ENCODE results near the gene NACA2. TPM values are rescaled to one million over a fixed set of nuclear protein-coding genes. Genes with fewer than 3 reads are reported as not detected.

Gene NACA2
- total and polyA plus RNA-seq, 4 donors: 0.08 to 0.32 TPM; not detected in 2

DNA sequence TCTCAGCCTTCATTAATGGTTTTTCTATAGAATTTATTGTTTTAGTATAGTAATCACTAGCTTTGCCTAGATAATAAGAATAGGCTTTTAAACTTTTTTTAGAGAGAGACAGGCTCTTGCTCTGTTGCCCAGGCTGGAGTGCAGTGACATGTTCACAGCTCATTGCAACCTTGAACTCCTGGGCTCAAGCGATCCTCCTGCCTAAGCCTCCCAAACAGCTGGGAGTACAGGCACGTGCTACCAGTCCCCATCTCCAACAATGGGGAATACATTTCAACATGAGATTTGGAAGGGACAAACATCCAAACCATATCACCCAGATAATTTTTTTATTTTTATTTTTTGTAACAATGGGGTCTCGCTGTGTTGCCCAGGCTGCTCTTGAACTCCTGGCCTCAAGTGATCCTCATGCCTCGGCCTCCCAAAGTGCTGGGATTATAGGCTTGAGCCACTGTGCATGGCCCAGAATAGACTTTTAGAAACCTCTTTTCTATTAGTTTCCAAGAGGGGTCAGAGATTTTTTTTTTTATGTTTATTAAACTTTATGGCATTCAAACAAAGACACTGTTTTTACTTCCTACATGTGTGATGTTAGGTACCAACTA, 7.3 kb downstream of the NACA2 start:
- H3K27ac ChIP-seq (ENCODE audit: low read depth in 1 of 2, low read length in 2 of 2): no peak overlapping the region
- H3K27me3 ChIP-seq (ENCODE audit: control insufficient read depth in 4 of 4, insufficient read depth in 4 of 4, low read length in 3 of 4): no peaks in the 10 kb centered on the region
- TF ChIP-seq, protein P1, sequence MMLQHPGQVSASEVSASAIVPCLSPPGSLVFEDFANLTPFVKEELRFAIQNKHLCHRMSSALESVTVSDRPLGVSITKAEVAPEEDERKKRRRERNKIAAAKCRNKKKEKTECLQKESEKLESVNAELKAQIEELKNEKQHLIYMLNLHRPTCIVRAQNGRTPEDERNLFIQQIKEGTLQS (IDR thresholded peaks at IDR 0.05): no peak
- TF ChIP-seq HNF4G (IDR thresholded peaks at IDR 0.05) (no peak), FOXA2 (IDR thresholded peaks at IDR 0.05) (no peak), HNF4A (conservative IDR thresholded peaks at IDR 0.05) (no peak), NR2F2 (IDR thresholded peaks at IDR 0.05) (no peak), JUND (IDR thresholded peaks at IDR 0.05) (no peak), RXRA (IDR thresholded peaks at IDR 0.05) (no peak), RAD21 (IDR thresholded peaks at IDR 0.05) (no peak), GABPA (IDR thresholded peaks at IDR 0.05 in 1 of 2, conservative IDR thresholded peaks at IDR 0.05 in 1 of 2) (no peak), EGR1 (IDR thresholded peaks at IDR 0.05; ENCODE audit: low read depth in 2 of 2) (no peak), YY1 (IDR thresholded peaks at IDR 0.05) (no peak), SP1 (IDR thresholded peaks at IDR 0.05) (no peak)
- TF ChIP-seq, protein P2, sequence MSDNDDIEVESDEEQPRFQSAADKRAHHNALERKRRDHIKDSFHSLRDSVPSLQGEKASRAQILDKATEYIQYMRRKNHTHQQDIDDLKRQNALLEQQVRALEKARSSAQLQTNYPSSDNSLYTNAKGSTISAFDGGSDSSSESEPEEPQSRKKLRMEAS (IDR thresholded peaks at IDR 0.05): no peak
- TF ChIP-seq, protein P3, sequence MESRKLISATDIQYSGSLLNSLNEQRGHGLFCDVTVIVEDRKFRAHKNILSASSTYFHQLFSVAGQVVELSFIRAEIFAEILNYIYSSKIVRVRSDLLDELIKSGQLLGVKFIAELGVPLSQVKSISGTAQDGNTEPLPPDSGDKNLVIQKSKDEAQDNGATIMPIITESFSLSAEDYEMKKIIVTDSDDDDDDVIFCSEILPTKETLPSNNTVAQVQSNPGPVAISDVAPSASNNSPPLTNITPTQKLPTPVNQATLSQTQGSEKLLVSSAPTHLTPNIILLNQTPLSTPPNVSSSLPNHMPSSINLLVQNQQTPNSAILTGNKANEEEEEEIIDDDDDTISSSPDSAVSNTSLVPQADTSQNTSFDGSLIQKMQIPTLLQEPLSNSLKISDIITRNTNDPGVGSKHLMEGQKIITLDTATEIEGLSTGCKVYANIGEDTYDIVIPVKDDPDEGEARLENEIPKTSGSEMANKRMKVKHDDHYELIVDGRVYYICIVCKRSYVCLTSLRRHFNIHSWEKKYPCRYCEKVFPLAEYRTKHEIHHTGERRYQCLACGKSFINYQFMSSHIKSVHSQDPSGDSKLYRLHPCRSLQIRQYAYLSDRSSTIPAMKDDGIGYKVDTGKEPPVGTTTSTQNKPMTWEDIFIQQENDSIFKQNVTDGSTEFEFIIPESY (IDR thresholded peaks at IDR 0.05): no peak
- TF ChIP-seq, protein P4, sequence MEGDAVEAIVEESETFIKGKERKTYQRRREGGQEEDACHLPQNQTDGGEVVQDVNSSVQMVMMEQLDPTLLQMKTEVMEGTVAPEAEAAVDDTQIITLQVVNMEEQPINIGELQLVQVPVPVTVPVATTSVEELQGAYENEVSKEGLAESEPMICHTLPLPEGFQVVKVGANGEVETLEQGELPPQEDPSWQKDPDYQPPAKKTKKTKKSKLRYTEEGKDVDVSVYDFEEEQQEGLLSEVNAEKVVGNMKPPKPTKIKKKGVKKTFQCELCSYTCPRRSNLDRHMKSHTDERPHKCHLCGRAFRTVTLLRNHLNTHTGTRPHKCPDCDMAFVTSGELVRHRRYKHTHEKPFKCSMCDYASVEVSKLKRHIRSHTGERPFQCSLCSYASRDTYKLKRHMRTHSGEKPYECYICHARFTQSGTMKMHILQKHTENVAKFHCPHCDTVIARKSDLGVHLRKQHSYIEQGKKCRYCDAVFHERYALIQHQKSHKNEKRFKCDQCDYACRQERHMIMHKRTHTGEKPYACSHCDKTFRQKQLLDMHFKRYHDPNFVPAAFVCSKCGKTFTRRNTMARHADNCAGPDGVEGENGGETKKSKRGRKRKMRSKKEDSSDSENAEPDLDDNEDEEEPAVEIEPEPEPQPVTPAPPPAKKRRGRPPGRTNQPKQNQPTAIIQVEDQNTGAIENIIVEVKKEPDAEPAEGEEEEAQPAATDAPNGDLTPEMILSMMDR (IDR thresholded peaks at IDR 0.05; ENCODE audit: low read depth, low read length, missing input control): no peak
- TF ChIP-seq, protein P5, sequence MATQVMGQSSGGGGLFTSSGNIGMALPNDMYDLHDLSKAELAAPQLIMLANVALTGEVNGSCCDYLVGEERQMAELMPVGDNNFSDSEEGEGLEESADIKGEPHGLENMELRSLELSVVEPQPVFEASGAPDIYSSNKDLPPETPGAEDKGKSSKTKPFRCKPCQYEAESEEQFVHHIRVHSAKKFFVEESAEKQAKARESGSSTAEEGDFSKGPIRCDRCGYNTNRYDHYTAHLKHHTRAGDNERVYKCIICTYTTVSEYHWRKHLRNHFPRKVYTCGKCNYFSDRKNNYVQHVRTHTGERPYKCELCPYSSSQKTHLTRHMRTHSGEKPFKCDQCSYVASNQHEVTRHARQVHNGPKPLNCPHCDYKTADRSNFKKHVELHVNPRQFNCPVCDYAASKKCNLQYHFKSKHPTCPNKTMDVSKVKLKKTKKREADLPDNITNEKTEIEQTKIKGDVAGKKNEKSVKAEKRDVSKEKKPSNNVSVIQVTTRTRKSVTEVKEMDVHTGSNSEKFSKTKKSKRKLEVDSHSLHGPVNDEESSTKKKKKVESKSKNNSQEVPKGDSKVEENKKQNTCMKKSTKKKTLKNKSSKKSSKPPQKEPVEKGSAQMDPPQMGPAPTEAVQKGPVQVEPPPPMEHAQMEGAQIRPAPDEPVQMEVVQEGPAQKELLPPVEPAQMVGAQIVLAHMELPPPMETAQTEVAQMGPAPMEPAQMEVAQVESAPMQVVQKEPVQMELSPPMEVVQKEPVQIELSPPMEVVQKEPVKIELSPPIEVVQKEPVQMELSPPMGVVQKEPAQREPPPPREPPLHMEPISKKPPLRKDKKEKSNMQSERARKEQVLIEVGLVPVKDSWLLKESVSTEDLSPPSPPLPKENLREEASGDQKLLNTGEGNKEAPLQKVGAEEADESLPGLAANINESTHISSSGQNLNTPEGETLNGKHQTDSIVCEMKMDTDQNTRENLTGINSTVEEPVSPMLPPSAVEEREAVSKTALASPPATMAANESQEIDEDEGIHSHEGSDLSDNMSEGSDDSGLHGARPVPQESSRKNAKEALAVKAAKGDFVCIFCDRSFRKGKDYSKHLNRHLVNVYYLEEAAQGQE (IDR thresholded peaks at IDR 0.05): no peak
- H3K4me3 ChIP-seq (ENCODE audit: low read depth in 1 of 3, low read length in 3 of 3): no peak overlapping the region
- no peak for DNase-seq (ENCODE audit: low spot score)
- H3K4me1 ChIP-seq (ENCODE audit: control insufficient read depth in 4 of 4, insufficient read depth in 4 of 4, low read length in 3 of 4): peaks cover 0 to 4% (median under 1%) of the 10 kb centered on the region in 4 donors
- WGBS: 98% methylated on average over 4 of the region's 4 CpGs
- H3K36me3 ChIP-seq (ENCODE audit: control insufficient read depth in 4 of 4, insufficient read depth in 3 of 4, low read depth in 1 of 4, low read length in 3 of 4): no peaks in the 10 kb centered on the region
- no peaks in the 10 kb centered on the region for H3K9me3 ChIP-seq (ENCODE audit: control insufficient read depth in 4 of 4, low read length in 3 of 4)
- no peak overlapping the region for H3K9ac ChIP-seq (ENCODE audit: low read depth in 1 of 2, low read length in 2 of 2)
